HG03469 (cell line): Measurements from ENCODE around the gene PEX11G.

ENCODE experiments used
- ATAC-seq: cut with Tn5 transposase; IDR thresholded peaks from one replicate; pipeline ENCODE4 v1.9.1; 2021; ENCODE audit warnings: mild to moderate bottlenecking, moderate library complexity, moderate number of reproducible peaks; ENCODE audit not compliant: unreplicated experiment

PEX11G gene

DNA sequence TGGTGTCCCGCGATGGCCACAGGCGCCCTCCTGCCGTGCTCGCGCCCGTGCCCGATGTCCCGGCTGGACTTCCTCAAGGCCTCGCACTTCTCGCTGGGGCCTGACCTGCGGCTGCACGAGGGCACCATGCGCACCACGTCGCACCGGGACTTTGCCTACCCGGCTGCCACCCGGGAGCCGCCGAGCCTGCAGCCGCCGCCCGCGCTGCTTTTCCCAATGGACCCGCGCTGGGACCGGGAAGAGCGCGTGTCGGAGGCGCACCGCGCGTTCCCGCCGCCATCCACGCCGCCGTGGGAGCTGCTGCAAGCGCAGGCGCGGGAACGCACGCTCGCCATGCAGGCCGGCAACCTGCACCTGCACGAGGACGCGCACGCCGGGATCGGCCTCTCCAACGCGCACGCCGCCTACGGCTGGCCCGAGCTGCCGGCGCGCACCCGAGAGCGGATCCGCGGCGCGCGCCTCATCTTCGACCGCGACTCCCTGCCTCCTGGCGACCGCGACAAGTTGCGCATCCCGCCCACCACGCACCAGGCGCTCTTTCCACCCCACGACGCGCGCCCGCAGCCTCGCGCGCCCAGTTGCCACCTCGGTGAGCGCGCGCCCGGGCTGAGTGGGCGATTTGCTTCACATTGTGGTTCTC lies 12.1 kb upstream of the PEX11G start:
- ATAC-seq: no peak

DNA sequence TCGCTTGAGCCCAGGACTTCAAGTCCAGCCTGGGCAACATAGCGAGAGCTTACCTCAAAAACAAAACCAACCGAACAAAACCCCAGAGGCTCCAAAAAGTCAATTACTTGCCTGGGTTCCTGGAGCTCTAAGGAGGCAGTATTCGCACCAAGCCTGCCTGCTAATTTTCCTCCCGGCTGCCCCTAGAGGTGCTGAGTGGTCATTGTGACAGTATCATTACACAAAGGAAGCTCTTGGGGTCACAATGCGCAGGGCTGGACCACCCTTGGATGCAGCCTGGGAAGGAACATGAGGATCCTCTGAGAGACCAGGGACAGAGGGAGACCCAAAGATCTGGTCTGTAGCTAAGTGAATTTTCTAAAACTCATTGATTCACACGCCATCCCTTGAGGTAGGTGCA lies 8.5 kb upstream of the PEX11G start:
- no peak for ATAC-seq

DNA sequence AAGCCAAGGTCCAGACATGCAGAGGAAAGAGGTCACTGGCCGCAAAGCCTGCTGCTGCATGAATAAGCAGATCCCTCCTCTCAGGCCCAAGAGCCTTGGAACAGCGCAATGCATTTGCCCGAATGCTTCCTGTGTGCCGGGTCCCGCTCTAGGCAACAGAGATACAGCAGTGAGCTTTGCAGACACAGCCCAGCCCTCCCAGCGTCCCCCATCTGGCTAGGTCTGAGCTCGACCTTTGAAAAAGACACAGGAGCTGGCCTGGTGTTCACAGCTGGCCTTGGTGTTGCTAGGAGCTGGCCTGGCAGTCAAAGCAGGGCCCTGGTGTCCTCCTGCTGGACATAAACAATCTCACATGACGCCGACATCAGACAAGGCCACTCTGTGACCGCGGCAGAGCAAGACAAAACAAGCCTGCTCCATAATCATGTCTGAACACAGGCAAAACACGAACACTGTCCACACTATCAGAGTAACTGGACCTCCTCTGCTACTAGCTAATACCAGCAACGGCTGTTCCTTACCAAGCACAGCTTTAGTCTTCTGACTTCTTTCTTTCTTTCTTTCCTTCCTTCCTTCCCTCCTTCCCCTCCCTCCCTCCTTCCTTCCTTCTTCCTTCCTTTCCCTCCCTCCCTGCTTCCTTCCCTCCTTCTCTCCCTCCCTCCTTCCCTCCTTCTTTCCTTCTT lies 5.7 kb upstream of the PEX11G start:
- ATAC-seq: no peak

DNA sequence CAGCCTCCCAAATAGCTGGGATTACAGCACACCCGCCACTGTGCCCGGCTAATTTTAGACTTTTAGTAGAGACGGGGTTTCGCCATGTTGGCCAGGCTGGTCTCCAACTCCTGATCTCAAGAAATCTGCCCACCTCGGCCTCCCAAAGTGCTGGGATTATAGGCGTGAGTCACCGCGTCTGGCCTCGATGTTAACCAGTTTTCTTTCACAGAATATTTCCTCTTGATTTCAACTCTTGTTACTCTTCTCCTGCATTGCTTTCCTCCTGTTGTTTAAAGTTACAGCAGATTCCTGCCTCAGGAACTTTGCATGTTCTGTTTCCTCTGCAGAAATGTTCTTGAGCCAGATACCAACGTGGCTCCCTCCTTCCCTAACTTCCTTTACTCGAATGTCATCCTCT lies 3.7 kb upstream of the PEX11G start:
- ATAC-seq: no peak

DNA sequence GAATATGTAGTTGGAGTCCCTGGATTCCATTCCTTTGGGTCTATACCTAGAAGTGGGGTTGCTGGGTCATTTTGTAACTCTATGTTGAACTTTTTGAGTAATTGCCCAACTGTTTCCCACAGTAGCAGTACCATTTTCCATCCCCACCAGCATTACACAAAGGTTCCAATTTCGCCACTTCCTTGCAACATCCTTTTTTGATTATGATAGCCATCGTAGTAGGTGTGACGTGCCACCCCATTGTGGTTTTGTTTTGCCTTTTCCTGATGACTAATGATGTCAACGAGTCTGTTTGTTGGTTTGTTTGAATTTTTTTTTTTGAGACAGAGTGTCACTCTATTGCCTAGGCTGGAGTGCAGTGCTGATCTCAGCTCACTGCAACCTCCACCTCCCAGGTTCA lies 3.3 kb upstream of the PEX11G start:
- ATAC-seq: no peak

DNA sequence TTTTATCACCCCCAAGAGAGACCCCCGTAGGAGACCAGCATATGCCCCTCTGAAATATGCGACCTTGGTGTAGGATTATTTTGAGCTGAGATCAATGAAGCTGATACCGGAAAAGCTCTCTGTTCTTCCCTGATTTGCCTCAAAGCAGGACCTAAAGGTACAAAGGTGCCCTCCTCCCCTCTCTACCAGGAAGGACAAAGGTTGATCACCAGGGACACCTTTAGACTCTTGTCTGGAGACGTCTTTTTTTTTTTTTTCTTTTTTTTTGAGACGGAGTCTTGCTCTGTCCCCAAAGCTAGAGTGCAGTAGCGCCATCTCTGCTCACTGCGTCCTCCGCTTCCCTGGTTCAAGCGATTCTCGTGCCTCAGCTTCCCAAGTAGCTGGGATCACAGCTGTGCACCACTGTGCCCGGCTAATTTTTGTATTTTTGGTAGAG lies 792 bp upstream of the PEX11G start:
- no peak for ATAC-seq

DNA sequence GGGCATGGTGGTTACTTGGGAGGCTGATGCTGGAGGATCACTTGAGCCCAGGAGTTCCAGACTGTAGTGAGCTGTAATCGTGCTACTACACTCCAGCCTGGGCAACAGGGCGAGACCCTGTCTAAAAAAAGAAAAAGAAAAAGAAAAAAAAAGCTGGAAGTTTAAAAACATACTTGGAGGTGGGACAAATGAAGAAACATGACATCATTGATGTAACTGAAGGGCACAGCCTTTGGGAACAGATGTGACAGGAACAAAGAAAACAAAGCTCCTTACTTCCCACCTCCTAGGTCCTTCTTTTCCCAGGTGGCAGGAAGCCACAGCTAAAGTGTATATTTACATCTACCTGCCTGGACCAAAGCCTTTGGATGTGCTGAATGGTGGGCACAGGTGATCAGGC lies 1.9 kb downstream of the PEX11G start:
- no peak for ATAC-seq

DNA sequence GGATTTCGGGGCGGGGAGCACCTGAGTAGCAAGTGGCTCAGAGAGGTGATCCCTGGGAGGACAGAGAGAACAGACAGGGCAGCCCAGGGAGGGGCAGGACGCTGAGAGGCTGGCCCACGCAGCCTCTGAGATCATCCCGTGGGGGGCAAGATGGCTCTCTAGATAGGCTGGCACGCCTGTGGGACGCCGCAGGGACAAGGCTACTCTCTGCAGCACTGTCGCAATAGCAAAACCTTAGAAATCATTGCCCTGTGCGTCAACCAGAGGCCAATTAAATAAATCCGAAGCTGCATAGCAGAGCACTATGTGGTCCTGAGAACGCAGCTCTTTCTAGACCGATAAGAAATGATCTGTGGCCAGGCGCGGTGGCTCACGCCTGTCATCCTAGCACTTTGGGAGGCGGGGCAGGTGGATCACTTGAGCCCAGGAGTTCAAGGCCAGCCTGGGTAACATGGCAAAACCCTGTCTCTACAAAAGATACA lies 5.1 kb downstream of the PEX11G start:
- no peak for ATAC-seq

DNA sequence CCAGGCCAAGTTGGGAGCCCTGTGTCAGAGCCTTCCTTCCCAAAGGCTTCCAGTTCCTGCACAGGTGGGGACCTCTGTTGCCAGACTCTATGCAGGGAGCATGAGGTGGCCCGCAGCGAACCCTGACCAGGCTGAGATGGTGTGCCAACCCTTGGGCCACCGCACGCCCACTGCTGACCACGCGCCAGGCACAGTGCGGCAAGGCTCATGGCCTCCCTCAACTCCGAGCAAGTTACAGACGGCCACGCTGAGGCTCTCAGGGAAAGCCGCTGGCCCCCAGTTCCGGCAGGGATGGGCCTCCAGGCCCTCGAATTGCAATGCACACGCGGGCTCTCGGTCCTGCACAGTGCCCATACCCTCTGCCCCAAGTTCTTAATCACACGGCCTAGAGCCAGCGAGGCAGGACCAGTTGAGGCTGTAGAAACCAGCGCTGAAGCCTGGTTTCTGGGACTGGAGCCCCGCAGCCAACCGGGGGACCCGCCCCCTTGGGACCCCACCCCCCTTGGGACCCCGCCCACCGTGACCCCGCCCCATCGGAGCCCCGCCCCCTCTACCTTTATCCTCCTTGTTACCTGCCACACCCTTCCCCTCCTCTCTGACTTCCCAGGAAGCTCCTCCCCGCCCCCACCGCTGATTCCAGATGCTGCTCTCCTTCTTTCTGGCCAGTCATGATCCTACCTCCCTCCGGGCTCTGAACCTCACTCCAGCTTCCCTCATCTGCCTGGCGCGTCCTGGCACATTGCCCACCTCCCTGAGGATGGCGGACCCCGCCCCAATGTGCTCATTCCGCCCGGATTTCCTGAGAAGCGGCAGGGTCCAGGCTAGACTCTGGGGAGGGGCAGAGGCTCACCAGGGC lies 6.0 kb downstream of the PEX11G start:
- ATAC-seq: no peak

DNA sequence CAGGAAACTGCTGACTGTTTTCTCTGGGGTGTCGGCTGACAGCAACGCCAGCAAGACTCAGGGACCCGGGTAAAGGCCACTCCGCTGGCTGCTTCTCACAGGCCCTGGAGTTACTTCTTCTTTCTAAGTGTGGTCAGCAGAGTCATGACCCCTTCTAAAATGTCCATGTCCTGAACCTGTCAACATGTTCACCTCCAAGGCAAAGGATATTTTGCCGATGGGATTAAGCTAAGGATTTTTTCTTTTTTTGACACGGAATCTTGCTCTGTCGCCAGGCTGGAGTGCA lies 7.9 kb downstream of the PEX11G start:
- ATAC-seq: no peak

DNA sequence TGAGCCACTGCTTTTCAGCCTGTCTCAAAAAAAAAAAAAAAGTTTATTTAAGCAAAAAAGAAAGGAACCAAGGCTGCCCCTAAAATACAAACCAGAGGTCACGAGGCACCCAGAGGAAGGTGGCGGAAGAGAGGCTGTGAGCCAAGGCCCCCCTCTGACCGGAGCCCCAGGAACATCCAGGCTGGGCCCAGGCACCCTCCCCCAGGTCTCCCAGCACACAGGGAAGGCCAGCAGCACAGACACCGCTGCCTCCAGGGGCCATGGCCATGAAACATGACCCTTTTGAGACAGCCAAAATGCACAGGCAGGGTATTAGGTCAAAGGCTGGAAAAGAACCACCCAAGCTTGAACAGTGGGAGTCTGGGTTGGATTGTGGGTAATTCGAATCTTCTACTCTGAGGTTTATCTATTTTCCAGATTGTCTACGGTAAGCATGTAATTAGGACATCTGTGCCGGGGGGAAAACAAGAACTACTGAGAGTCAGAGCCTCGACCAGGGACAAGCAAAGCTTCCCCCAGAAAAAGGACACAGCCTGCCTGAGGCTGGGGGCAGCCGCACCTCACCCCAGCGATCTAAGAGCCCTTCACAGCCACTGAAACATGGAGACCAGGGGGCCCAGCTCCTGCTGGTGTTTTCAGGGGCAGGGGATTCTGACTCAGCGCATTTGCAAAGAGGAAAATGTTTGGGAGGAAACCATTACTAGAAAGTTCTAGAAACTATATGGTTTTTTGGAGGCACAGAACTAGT lies 8.4 kb downstream of the PEX11G start:
- ATAC-seq: no peak

DNA sequence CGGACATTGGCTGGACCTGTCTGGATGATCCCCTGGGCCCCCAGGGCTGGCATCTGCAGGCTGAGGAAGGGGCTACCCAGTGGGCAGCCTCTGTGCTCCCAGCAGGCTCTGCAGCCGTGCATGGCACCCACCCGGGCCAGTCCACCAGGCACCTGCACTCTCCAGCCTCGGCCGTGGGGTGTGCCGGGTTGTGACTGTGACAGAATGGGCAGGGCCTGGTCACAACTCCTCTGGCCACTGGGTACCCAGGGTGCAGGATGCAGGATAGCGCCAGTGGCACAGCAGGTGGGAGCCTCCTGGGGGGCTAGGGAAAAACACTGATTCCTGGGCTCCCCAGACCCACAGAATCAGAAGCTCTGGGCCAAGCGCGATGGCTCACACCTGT lies 10.0 kb downstream of the PEX11G start:
- ATAC-seq: no peak

DNA sequence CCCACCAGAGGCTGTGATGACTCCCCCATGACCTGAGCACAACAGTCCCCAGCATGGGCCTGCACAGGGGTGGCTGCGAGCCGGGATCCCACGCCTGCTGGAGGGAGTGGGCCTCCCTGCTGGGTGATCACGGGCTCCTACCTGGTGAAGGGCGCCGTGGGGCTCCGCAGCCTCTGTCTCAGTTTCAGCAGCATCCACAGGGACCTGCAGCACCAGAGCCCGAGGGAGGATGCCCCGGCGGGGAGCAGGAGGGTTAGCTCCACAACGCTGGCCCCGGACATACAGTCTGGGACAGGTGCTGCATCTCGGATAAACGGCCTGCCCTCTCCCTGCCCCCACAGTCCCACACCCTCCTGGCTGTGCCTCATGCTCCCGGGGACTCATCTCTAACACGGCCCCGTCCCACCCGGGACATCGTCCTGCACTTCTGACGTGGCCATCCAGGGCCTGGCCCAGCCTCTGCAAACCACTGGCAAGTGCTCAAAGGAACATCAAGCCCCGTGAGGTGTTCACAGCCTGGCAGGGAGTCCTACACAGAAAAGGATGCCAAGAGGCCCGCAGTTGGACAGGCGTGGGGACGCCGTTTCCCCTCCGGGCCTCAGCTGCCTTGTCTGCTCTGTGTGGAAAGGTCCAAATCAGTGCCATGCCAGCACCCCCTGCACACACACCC lies 10.5 kb downstream of the PEX11G start:
- no peak for ATAC-seq

DNA sequence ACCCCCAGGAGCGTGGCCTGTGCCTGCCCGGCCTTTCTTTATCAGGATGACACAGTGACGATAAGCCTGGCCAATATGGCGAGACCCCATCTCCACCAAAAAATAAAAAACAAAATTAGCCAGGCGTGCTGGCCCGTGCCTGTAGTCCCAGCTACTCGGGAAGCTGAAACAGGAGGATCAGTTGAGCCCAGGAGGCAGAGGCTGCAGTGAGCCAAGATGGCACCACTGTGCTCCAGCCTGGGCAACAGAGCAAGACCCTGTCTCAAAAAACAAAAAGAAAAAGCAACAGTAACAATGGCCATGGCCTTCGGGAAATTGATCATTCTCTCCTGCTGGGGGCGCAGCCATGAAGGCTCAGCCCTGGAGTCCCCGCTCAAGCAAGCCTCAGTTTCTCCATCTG lies 11.1 kb downstream of the PEX11G start:
- no peak for ATAC-seq

DNA sequence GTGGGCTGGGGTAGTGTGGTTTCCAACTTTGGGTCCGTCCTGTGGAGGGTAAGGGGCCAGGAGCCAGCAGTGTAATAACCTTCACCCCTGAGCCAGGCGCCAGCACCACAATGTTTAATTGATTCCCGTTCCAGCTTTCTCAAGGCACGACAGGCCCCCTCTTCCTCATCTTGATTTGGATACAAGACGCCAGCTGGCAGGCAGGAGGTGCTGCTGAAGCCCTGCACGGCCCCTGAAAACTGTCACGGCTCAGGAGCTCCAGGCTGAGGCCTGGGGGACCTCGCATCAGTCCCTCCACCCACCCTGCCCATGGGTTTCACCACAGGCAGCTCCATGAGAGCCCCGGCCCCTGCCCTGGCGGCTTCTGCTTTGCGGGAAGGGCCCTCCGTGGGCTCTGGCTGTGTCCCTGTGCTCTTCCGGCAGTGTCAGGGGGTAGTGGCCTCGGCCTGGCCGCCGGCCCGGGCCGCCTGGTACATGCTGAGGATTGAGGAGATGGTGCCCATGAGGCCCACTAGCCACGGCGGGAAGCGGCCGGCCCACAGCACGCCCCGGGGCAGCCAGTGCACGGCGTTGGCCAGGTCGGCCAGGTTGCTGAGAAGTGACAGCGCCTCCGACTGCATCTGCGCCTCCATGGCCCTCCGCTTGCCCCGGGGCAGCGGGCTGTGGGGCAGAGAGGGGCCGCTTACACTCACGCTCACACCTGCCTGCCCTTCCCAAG lies 11.9 kb downstream of the PEX11G start:
- no peak for ATAC-seq

DNA sequence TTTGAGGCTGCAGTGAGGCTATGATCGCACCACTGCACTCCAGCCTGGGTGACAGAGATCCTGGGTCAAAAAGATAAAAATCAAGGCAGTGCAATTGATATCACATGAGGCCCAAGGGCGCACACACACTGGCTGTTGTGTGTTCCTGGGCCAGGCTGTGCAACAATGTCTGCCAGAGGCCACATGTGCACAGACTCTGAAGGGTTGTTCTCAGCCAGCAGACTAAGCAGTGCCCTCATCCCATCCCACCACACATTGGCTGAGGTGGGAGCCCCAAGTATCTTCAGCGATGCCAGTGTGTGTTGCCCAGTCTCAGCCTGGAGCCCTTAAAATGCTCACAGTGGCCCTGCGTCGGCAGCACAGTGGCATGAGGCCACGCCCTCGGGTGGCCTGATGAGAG lies 12.6 kb downstream of the PEX11G start:
- ATAC-seq: no peak

DNA sequence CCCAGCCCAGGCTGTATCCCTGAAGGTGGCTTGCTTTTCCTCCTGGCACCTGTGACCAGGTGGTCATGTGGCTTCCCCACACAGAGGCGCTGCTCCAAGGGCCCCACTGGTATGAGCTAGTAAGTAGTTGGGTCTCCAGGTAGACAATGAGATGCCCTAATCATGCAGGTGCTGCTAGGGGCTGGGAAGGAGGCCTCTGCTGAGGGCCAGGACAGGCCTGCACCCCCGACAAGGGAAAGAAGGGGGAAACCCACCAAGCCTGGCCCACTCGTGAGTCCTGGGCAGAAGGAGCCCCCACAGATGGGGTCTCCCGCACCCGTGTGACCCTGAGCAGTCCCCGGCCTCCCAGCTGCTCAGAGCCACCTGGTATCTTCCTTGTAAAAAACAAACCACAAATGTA lies 13.2 kb downstream of the PEX11G start:
- no peak for ATAC-seq

DNA sequence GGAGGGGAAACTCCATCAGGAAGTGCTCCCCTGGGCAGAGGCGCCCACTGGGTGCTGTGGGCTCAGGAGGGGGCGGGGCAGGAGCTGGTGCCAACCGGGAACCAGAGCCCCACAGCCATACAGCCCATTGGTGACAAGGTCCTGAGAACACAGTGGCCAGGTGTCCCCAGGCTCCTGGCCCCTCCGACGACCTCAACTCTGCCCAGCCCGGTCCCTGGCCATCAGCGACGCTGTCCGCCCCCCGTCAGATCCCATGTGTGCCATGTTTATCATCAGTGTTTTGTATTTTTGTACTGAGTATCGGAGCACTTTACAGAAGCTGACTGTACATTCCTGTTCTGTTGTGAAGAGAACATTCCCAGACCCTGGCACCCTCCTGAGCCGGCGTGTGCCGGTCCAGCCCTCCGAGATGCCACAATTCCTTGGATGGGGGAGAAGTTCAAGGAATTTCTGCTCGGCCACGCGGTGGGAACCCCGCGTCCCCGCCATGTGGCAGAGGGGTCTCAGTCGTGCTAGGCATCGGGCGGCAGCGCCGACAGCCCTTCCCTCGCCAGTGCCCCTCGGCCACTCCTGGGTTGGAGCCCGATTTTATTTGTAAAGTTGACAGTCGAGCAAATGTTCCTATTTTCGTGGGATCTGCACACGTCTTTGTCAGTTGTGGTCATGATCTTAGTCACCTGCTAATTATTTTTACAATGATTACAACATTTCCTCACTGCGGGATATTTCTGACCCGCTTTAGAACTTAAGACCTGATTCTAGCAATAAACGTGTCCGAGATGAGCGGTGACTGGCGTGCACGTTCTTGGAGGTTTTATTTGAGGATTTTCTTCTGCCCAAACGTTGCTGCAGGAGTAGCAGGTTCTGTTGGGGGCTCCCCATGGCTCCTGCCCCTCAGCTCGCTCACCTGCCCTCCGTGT lies 16.9 kb downstream of the PEX11G start:
- no peak for ATAC-seq
